Activated naive CD4-positive, alpha-beta T cell treated with anti-CD3 and anti-CD28 coated beads, Interleukin-2, amount 50 U/mL, for 24 hours (primary cell): Measurements from ENCODE around the gene CEP192.

ENCODE experiments used
- H3K27ac Mint-ChIP-seq: one replicate; pipeline ENCODE4 v1.8.0; 2021; ENCODE audit warnings: mild to moderate bottlenecking, mixed read lengths
- H3K27me3 Mint-ChIP-seq: one replicate; pipeline ENCODE4 v1.8.0; 2021; ENCODE audit warnings: mixed read lengths
- H3K36me3 Mint-ChIP-seq: one replicate; pipeline ENCODE4 v1.8.0; 2021; ENCODE audit warnings: mixed read lengths
- H3K4me1 Mint-ChIP-seq: one replicate; pipeline ENCODE4 v1.8.0; 2021; ENCODE audit warnings: mixed read lengths
- H3K4me3 Mint-ChIP-seq: one replicate; pipeline ENCODE4 v1.8.0; 2021; ENCODE audit warnings: mild to moderate bottlenecking, mixed read lengths
- H3K9me3 Mint-ChIP-seq: one replicate; pipeline ENCODE4 v1.8.0; 2021; ENCODE audit warnings: mixed read lengths

CEP192 gene

GRCh38 chr18:12990967-12991820, at the start of gene CEP192:
TSS of gene CEP192 (plus strand) at chr18:12991362. CDS start at chr18:12999425, 8,063 bp downstream.
- Mint-ChIP-seq H3K27ac (peak within 1 kb of the TSS; percentile 95), H3K27me3 (no peaks in the 10 kb centered on the region), H3K9me3 (no peaks in the 10 kb centered on the region), H3K4me1 (peaks cover 20% of the 10 kb centered on the region), H3K36me3 (no peaks in the 10 kb centered on the region), H3K4me3 (peak within 1 kb of the TSS; percentile 99)

GRCh38 chr18:12943215-12943614, 47.9 kb upstream of the CEP192 start:
- Mint-ChIP-seq H3K36me3 (no peaks in the 10 kb centered on the region), H3K4me1 (peaks cover 21% of the 10 kb centered on the region), H3K4me3 (no peak overlapping the region), H3K27me3 (no peaks in the 10 kb centered on the region), H3K9me3 (no peaks in the 10 kb centered on the region), H3K27ac (no peak overlapping the region)

- Mint-ChIP-seq H3K9me3 (no peaks in the 10 kb centered on the region), H3K27ac (no peak overlapping the region), H3K4me1 (peaks cover 23% of the 10 kb centered on the region), H3K36me3 (peaks cover 3% of the 10 kb centered on the region), H3K4me3 (no peak overlapping the region), H3K27me3 (no peaks in the 10 kb centered on the region)
Observed at GRCh38 chr18:12944709-12945108, 46.5 kb upstream of the CEP192 start.

GRCh38 chr18:12946549-12947284, 44.4 kb upstream of the CEP192 start:
- H3K27me3 Mint-ChIP-seq: no peaks in the 10 kb centered on the region

GRCh38 chr18:12947285-12948049, 43.7 kb upstream of the CEP192 start, which contains the start of gene SEH1L:
TSS of gene SEH1L (plus strand) at chr18:12948011. CDS start at chr18:12948122, 111 bp downstream.
- H3K4me1 Mint-ChIP-seq: peaks cover 43% of the 10 kb centered on the region
- no peaks in the 10 kb centered on the region for H3K9me3 Mint-ChIP-seq
- H3K27me3 Mint-ChIP-seq: no peaks in the 10 kb centered on the region

More at GRCh38 chr18:12946549-12947284, 44.4 kb upstream of the CEP192 start:
- Mint-ChIP-seq H3K4me3 (peak overlapping the region; percentile 94), H3K9me3 (no peaks in the 10 kb centered on the region), H3K27ac (peak overlapping the region; percentile 98), H3K4me1 (peaks cover 42% of the 10 kb centered on the region), H3K36me3 (peaks cover 7% of the 10 kb centered on the region)

DNA sequence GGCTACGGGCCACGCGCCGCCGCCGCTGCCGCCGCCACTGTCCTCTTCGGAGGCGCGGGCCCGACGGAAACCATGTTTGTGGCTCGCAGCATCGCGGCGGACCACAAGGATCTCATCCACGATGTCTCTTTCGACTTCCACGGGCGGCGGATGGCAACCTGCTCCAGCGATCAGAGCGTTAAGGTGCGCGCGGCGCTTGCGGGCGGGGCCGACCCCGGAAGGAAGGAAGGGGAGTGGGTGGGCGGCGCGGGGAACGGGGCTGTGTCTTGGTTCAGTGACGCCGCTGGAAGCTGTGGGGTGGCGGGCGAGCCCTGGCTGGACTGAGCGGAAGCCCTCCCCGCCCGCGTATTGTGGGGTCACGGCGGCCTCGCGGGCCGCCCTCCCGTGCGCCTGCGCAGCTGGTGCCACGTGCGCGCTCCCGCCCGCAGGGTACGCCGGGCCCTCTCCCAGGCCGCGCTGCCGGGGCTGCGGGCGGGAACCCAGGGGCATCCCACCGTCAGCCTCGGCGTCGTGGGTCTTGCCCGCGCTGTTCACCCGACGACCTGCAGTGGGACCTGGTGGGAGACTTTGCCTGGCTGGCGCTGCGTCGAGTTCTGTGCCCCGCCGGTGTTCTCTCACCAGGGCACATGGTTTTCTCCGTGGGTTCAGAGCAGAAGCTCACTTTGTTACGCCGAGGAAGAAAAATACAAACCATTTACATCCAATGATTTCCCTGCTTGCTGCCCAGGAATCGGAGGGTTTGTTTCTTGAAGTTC, 42.9 kb upstream of the CEP192 start:
- H3K4me1 Mint-ChIP-seq: peaks cover 48% of the 10 kb centered on the region
- H3K36me3 Mint-ChIP-seq: peaks cover 11% of the 10 kb centered on the region
- H3K9me3 Mint-ChIP-seq: no peaks in the 10 kb centered on the region
- H3K27me3 Mint-ChIP-seq: no peaks in the 10 kb centered on the region
- peak overlapping the region; percentile 91 for H3K4me3 Mint-ChIP-seq
- peak overlapping the region; percentile 96 for H3K27ac Mint-ChIP-seq

More at GRCh38 chr18:12947285-12948049, 43.7 kb upstream of the CEP192 start, which contains the start of gene SEH1L:
- Mint-ChIP-seq H3K36me3 (peaks cover 7% of the 10 kb centered on the region), H3K4me3 (peak within 1 kb of the TSS; percentile 94), H3K27ac (peak within 1 kb of the TSS; percentile 98)

DNA sequence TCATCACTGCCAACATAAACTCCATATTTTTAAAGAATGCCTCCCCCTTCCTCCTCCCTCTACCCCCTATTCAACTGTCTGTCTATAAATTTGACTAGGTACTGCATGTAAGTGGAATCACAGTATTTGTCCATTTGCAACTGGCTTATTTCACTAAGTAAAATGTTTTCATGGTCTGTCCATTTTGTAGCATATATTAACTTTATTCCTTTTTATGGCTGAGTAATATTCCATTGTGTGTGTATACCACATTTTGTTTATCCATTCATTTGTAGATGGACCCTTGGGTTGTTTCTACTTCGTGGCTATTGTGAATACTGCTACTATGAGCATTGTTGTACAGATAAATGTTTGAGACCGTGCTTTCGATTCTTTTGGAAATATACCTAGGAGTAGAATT, 32.7 kb upstream of the CEP192 start:
- Mint-ChIP-seq H3K36me3 (peaks cover 20% of the 10 kb centered on the region), H3K27ac (no peak overlapping the region), H3K4me1 (peaks cover 35% of the 10 kb centered on the region), H3K27me3 (no peaks in the 10 kb centered on the region), H3K4me3 (no peak overlapping the region), H3K9me3 (no peaks in the 10 kb centered on the region)

DNA sequence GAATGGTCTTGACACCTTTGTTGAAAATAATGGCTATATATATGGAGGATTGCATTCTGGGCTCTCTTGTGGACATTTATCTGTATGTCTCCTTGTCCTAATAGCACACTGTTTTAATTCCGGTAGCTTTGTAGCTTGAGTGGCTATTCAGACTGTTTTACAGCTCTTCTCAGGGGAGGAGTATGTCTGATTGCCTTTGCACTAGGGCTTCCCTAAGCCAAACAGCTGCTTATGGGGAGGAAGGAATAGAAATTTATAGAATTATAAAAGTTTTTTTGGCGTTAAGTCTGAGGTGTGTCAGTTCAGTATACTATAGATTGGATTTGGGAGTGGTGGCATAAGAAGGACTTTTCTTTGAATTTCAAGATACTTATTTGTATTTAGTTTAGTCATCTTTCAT, 30.8 kb upstream of the CEP192 start:
- Mint-ChIP-seq H3K4me1 (peaks cover 25% of the 10 kb centered on the region), H3K9me3 (no peaks in the 10 kb centered on the region), H3K27me3 (no peaks in the 10 kb centered on the region), H3K27ac (no peak overlapping the region), H3K4me3 (no peak overlapping the region), H3K36me3 (peaks cover 25% of the 10 kb centered on the region)

GRCh38 chr18:12960853-12961397, 30.2 kb upstream of the CEP192 start:
- Mint-ChIP-seq H3K27ac (no peak overlapping the region), H3K4me3 (no peak overlapping the region), H3K9me3 (no peaks in the 10 kb centered on the region), H3K27me3 (no peaks in the 10 kb centered on the region), H3K4me1 (peaks cover 24% of the 10 kb centered on the region), H3K36me3 (peaks cover 30% of the 10 kb centered on the region)

- Mint-ChIP-seq H3K27ac (no peak overlapping the region), H3K9me3 (no peaks in the 10 kb centered on the region), H3K27me3 (no peaks in the 10 kb centered on the region), H3K4me3 (no peak overlapping the region), H3K4me1 (peaks cover 25% of the 10 kb centered on the region), H3K36me3 (peaks cover 33% of the 10 kb centered on the region)
Observed at GRCh38 chr18:12963069-12963468, 28.1 kb upstream of the CEP192 start.

DNA sequence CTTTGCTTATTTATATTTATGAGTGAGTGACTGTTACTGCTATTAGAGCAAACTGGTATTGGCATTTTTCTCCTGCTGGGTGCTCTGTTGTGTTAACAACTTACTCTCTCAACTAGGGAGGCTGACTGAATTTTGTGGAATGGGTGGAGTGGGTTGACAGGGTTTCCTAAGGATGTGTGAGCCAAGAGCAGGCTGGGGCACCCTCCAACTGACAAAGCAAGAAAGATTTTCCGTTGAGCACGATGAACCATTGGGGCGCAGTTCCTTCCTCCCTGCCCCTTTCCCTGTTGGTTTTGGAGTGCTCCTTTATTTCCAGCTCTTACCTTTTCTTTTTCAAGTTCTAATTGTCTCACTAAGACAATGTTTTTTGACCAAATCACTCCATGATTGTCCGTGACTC, 23.0 kb upstream of the CEP192 start:
- Mint-ChIP-seq H3K36me3 (peaks cover 35% of the 10 kb centered on the region), H3K27me3 (no peaks in the 10 kb centered on the region), H3K4me3 (no peak overlapping the region), H3K9me3 (no peaks in the 10 kb centered on the region), H3K27ac (no peak overlapping the region), H3K4me1 (peaks cover 17% of the 10 kb centered on the region)

- Mint-ChIP-seq H3K9me3 (no peaks in the 10 kb centered on the region), H3K4me3 (no peak overlapping the region), H3K27me3 (no peaks in the 10 kb centered on the region), H3K27ac (no peak overlapping the region), H3K36me3 (peaks cover 31% of the 10 kb centered on the region), H3K4me1 (peaks cover 18% of the 10 kb centered on the region)
Observed at GRCh38 chr18:12968619-12969018, 22.5 kb upstream of the CEP192 start.

- Mint-ChIP-seq H3K4me3 (no peak overlapping the region), H3K36me3 (peaks cover 22% of the 10 kb centered on the region), H3K9me3 (no peaks in the 10 kb centered on the region), H3K27me3 (no peaks in the 10 kb centered on the region), H3K4me1 (peaks cover 11% of the 10 kb centered on the region), H3K27ac (no peak overlapping the region)
Observed at GRCh38 chr18:12973562-12974213, 17.5 kb upstream of the CEP192 start.

DNA sequence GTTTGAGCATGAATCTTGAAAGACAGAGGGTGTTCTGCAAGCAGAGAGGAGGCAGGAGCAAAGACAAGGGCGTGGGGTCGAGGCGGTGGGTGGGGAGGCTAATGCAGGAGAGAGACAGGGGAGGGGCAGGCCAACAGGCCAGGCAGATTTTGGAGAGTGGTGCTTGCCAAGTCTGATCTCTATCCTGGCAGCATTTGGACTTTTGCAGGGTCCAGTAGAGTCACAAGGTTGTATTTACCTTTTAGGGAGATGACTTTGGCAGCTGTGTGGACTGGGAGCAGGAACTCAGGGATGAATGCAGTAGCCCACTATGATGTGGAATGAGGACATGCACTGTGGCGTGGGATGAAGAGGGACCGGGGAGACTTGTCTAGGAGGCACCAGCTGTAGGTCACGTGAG, 15.7 kb upstream of the CEP192 start:
- H3K27ac Mint-ChIP-seq: no peak overlapping the region
- H3K9me3 Mint-ChIP-seq: no peaks in the 10 kb centered on the region
- peaks cover 21% of the 10 kb centered on the region for H3K36me3 Mint-ChIP-seq
- H3K4me1 Mint-ChIP-seq: peaks cover 6% of the 10 kb centered on the region
- H3K4me3 Mint-ChIP-seq: no peak overlapping the region
- no peaks in the 10 kb centered on the region for H3K27me3 Mint-ChIP-seq
